ENCODE data around the gene GARS1. TPM values are rescaled to one million over a fixed set of nuclear protein-coding genes. Genes with fewer than 3 reads are reported as not detected.

The GARS1 gene
- total RNA-seq, 1 donor from 2014 or later, result 95.9 TPM

DNA sequence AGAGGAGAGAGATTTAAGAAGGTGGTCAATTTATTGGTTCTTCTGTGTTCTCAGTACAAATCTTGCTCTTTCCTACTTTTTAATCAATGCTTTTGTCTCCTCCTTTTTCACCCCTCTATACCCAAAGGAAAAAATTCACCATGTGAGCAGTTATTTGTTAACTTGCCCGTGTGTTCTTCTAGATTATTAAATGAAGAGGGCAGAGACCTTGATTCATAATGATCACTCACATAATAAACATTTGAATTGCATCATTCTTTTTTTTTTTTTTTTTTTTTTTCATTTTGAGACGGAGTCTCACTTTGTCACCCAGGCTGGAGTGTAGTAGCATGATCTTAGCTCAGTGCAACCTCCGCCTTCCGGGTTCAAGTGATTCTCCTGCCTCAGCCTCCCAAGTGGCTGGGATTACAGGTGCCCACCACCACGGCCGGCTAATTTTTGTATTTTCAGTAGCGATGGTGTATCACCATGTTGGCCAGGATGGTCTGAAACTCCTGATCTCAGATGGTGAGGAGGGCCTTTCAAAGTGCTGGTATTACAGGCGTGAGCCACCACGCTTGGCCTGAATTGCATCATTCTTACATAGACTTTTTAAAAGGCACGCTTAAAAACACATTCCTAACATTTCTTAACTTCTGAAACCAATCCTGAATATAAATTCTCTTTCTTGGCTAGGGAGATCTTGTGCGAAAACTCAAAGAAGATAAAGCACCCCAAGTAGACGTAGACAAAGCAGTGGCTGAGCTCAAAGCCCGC, 3.6 kb downstream of the GARS1 start:
- no peak overlapping the region for H2AFZ ChIP-seq (replicated peaks)
- H3K4me3 ChIP-seq, result no peak overlapping the region
- H3K4me1 Mint-ChIP-seq, result peaks cover 18% of the 10 kb centered on the region
- H3K27me3 Mint-ChIP-seq (ENCODE audit: insufficient read depth, low read depth), result peaks cover 2% of the 10 kb centered on the region
- no peak overlapping the region for H3K27ac ChIP-seq
- no peak overlapping the region for H3K4me3 Mint-ChIP-seq
- H3K4me1 ChIP-seq, result peaks cover 19% of the 10 kb centered on the region
- no peak overlapping the region for H3K4me2 ChIP-seq
- no peaks in the 10 kb centered on the region for H3K9me3 Mint-ChIP-seq
- H3K9ac ChIP-seq, result no peak overlapping the region
- no peaks in the 10 kb centered on the region for H3K27me3 ChIP-seq
- H3F3A ChIP-seq (ENCODE audit: low read depth), result peaks cover 25% of the 10 kb centered on the region
- H3K27ac Mint-ChIP-seq, result no peak overlapping the region
- peaks cover 60% of the 10 kb centered on the region for H3K79me2 ChIP-seq (ENCODE audit: low read depth)
- H4K20me1 ChIP-seq (ENCODE audit: low read depth), result peaks cover 26% of the 10 kb centered on the region
- peaks cover 20% of the 10 kb centered on the region for H3K36me3 Mint-ChIP-seq
- H3K9me3 ChIP-seq (ENCODE audit: low read depth), result no peaks in the 10 kb centered on the region
- no peak for TF ChIP-seq EZH2 (IDR thresholded peaks at IDR 0.05)
- no peak for TF ChIP-seq EZH2phosphoT487 (IDR thresholded peaks at IDR 0.05)
- TF ChIP-seq, protein P1, sequence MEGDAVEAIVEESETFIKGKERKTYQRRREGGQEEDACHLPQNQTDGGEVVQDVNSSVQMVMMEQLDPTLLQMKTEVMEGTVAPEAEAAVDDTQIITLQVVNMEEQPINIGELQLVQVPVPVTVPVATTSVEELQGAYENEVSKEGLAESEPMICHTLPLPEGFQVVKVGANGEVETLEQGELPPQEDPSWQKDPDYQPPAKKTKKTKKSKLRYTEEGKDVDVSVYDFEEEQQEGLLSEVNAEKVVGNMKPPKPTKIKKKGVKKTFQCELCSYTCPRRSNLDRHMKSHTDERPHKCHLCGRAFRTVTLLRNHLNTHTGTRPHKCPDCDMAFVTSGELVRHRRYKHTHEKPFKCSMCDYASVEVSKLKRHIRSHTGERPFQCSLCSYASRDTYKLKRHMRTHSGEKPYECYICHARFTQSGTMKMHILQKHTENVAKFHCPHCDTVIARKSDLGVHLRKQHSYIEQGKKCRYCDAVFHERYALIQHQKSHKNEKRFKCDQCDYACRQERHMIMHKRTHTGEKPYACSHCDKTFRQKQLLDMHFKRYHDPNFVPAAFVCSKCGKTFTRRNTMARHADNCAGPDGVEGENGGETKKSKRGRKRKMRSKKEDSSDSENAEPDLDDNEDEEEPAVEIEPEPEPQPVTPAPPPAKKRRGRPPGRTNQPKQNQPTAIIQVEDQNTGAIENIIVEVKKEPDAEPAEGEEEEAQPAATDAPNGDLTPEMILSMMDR (IDR thresholded peaks at IDR 0.05), result no peak
- no peak for DNase-seq (ENCODE audit: low spot score)
- peaks cover 11% of the 10 kb centered on the region for H3K36me3 ChIP-seq

DNA sequence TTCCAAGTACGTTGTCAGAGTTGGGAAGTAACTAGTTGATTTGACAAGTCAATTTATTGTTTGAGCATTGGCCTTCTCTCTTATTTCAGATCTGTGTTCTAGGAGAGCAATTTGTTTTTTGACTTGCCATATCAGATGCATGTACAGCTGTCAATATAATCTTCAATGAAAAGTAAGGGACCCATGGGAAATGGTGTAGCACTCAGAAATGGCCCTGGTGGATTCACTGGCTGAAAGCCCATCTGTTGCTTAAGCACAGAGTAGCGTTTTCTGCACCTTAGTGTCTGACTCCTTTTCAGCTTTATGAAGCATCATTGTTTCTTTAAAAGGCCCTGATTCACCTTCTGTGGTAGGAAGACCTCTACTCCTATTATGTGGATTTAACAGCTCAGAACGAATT, 10.2 kb downstream of the GARS1 start:
- no peak overlapping the region for H3K4me3 Mint-ChIP-seq
- Histone ChIP-seq H3K4me2 (no peak overlapping the region), H2AFZ (replicated peaks) (no peak overlapping the region), H3K4me3 (no peak overlapping the region), H3K27me3 (no peaks in the 10 kb centered on the region), H3K36me3 (peaks cover 36% of the 10 kb centered on the region), H3F3A (ENCODE audit: low read depth) (no peaks in the 10 kb centered on the region), H3K79me2 (ENCODE audit: low read depth) (peaks cover 3% of the 10 kb centered on the region), H3K27ac (no peak overlapping the region), H3K9me3 (ENCODE audit: low read depth) (no peaks in the 10 kb centered on the region), H4K20me1 (ENCODE audit: low read depth) (no peaks in the 10 kb centered on the region), H3K9ac (no peak overlapping the region), H3K4me1 (no peaks in the 10 kb centered on the region)
- no peaks in the 10 kb centered on the region for H3K9me3 Mint-ChIP-seq
- H3K36me3 Mint-ChIP-seq, result peaks cover 40% of the 10 kb centered on the region
- H3K4me1 Mint-ChIP-seq, result no peaks in the 10 kb centered on the region
- DNase-seq (ENCODE audit: low spot score), result no peak
- H3K27ac Mint-ChIP-seq, result no peak overlapping the region
- TF ChIP-seq EZH2 (IDR thresholded peaks at IDR 0.05), result no peak
- TF ChIP-seq, protein P1 (IDR thresholded peaks at IDR 0.05), result no peak
- TF ChIP-seq EZH2phosphoT487 (IDR thresholded peaks at IDR 0.05), result no peak
- H3K27me3 Mint-ChIP-seq (ENCODE audit: insufficient read depth, low read depth), result peaks cover 2% of the 10 kb centered on the region

DNA sequence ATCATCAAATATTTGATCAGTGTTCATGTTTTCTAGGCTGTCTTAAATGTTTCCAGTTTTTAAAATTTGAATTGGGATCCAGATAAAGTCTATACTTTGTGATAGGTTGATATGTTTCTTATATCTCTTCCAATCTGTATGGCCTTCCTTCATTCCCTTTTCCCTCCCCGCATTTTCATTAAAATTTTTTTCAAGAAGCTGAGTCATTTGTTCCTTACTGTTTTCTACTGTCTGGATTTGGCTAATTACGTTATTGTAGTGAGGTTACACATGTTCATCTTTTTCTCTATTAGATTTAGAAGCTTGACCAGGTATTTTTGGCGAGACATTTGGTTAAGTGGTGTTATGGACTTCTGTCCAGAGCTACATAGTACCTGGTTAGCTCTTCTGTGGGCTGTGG, 11.2 kb downstream of the GARS1 start:
- no peaks in the 10 kb centered on the region for H3K4me1 Mint-ChIP-seq
- Histone ChIP-seq H3K27me3 (no peaks in the 10 kb centered on the region), H3K9me3 (ENCODE audit: low read depth) (no peaks in the 10 kb centered on the region), H4K20me1 (ENCODE audit: low read depth) (no peaks in the 10 kb centered on the region), H3K79me2 (ENCODE audit: low read depth) (no peaks in the 10 kb centered on the region), H2AFZ (replicated peaks) (no peak overlapping the region), H3K9ac (no peak overlapping the region), H3K4me1 (no peaks in the 10 kb centered on the region), H3K27ac (no peak overlapping the region), H3K36me3 (peaks cover 31% of the 10 kb centered on the region), H3F3A (ENCODE audit: low read depth) (no peaks in the 10 kb centered on the region), H3K4me3 (no peak overlapping the region), H3K4me2 (no peak overlapping the region)
- no peak overlapping the region for H3K27ac Mint-ChIP-seq
- H3K27me3 Mint-ChIP-seq (ENCODE audit: insufficient read depth, low read depth), result peaks cover 2% of the 10 kb centered on the region
- DNase-seq (ENCODE audit: low spot score), result no peak
- H3K36me3 Mint-ChIP-seq, result peaks cover 38% of the 10 kb centered on the region
- no peaks in the 10 kb centered on the region for H3K9me3 Mint-ChIP-seq
- TF ChIP-seq, protein P1 (IDR thresholded peaks at IDR 0.05), result no peak
- TF ChIP-seq EZH2 (IDR thresholded peaks at IDR 0.05) (no peak), EZH2phosphoT487 (IDR thresholded peaks at IDR 0.05) (no peak)
- H3K4me3 Mint-ChIP-seq, result no peak overlapping the region
